T-cell (primary cell): ENCODE results near the gene B2M. TPM values are rescaled to one million over a fixed set of nuclear protein-coding genes. Genes with fewer than 3 reads are reported as not detected.
"Not testable (repeated sequence)": the region's sequence is repeated elsewhere in the genome, so short reads cannot be mapped to it uniquely, and the experiment has no call there.

Source experiments
- ATAC-seq, 4 experiments: fragments of 200-7000 bp in 3 of 4; fragments of 150-1000 bp in 1 of 4; cut with Tn5 transposase; replicated peaks in 1 of 4; 1 replicate in 3 of 4; 2 replicates in 1 of 4; pipeline ENCODE4 v1.10.0; 2021; ENCODE audit warnings: moderate library complexity in 3 of 4, mild to moderate bottlenecking in 2 of 4, moderate number of reproducible peaks in 1 of 4
- CTCF ChIA-PET, 2 donors: fragments of 300-600 bp; sonication (Branson Sonifier 250); formaldehyde crosslinking; loops; one replicate each; lab custom pipeline; 2022; ENCODE audit warnings: antibody characterized with exemption in 2 of 2; lab: Charles Lee
- POLR2A ChIA-PET, 2 donors: fragments of 300-600 bp; sonication (Branson Sonifier 250); formaldehyde crosslinking; loops; one replicate each; lab custom pipeline; 2022; ENCODE audit warnings: antibody characterized with exemption in 2 of 2; lab: Charles Lee
- DNase-seq, 35 experiments: peaks; one replicate each; pipeline versions ENCODE4 v3.0.0 to v3.0.0-alpha.2; 2013 to 2023
- H3K27ac ChIP-seq: one replicate; pipeline ENCODE4 v1.5.1; 2013; ENCODE audit warnings: low read length
- H3K27me3 ChIP-seq, 2 experiments: replicated peaks in 1 of 2; 1 replicate in 1 of 2; 2 replicates in 1 of 2; pipeline versions ENCODE4 v1.6.1 to v1.7.0; 2013; ENCODE audit warnings: low read length in 1 of 2, mixed read lengths in 1 of 2; ENCODE audit not compliant: control insufficient read depth in 2 of 2, insufficient read depth in 2 of 2; ENCODE audit errors: extremely low read depth in 1 of 2
- H3K36me3 ChIP-seq, 2 donors: 1 replicate in 1 of 2; 2 replicates in 1 of 2; pipeline versions ENCODE4 v1.6.1 to v1.7.0; 2013; ENCODE audit warnings: low read length in 1 of 2; ENCODE audit not compliant: control insufficient read depth in 2 of 2, insufficient read depth in 1 of 2; ENCODE audit errors: extremely low read depth in 1 of 2
- H3K4me1 ChIP-seq, 2 experiments: 1 replicate in 1 of 2; 2 replicates in 1 of 2; pipeline versions ENCODE4 v1.6.1 to v1.7.0; 2013; ENCODE audit warnings: low read length in 2 of 2, mixed read lengths in 1 of 2; ENCODE audit not compliant: insufficient read depth in 2 of 2, control insufficient read depth in 1 of 2; ENCODE audit errors: extremely low read depth in 1 of 2
- H3K4me3 ChIP-seq, 2 donors: 1 replicate in 1 of 2; 2 replicates in 1 of 2; pipeline versions ENCODE4 v1.5.1 to v1.7.0; 2013; ENCODE audit warnings: mild to moderate bottlenecking in 2 of 2, low read length in 1 of 2, moderate library complexity in 1 of 2; ENCODE audit not compliant: control insufficient read depth in 1 of 2; ENCODE audit errors: extremely low read depth in 1 of 2
- H3K9me3 ChIP-seq: 2 replicates; pipeline ENCODE4 v1.7.0; 2013
- H3K27ac Mint-ChIP-seq, 2 donors: one replicate each; pipeline ENCODE4 v1.8.0; 2020 to 2021; ENCODE audit warnings: mild to moderate bottlenecking in 2 of 2, mixed read lengths in 2 of 2
- H3K27me3 Mint-ChIP-seq, 2 donors: one replicate each; pipeline ENCODE4 v1.8.0; 2021 to 2022; ENCODE audit warnings: mixed read lengths in 2 of 2
- H3K36me3 Mint-ChIP-seq: one replicate; pipeline ENCODE4 v1.8.0; 2021; ENCODE audit warnings: mixed read lengths
- H3K4me1 Mint-ChIP-seq, 3 donors: one replicate each; pipeline ENCODE4 v1.8.0; 2020 to 2022; ENCODE audit warnings: mixed read lengths in 3 of 3, mild to moderate bottlenecking in 1 of 3
- H3K4me3 Mint-ChIP-seq, 3 donors: one replicate each; pipeline ENCODE4 v1.8.0; 2020 to 2022; ENCODE audit warnings: mild to moderate bottlenecking in 3 of 3, mixed read lengths in 3 of 3, moderate library complexity in 3 of 3
- H3K9me3 Mint-ChIP-seq, 3 donors: one replicate each; pipeline ENCODE4 v1.8.0; 2020 to 2022; ENCODE audit warnings: mixed read lengths in 3 of 3
- WGBS: methylation state at CpG from one replicate; pipeline ENCODE4 v1.1.5; 2013; ENCODE audit warnings: missing lambda C conversion rate; ENCODE audit not compliant: insufficient coverage; 5-methylcytosine and 5-hydroxymethylcytosine counted together
- total RNA-seq, 35 experiments: library from RNA in 6 of 35; stranded (reverse) in 6 of 35; fragments of 120-200 nt in 1 of 35; gene quantifications; one replicate each; pipeline versions ENCODE4 v1.2.1 to v1.2.4 and lab custom pipeline; 2013 to 2026

The B2M gene
- total RNA-seq, 5 donors from 2014 or later (not counting 1 experiment from before 2014, with no cell fraction given) = 5,457 to 6,662 (median 6,121) TPM

DNA sequence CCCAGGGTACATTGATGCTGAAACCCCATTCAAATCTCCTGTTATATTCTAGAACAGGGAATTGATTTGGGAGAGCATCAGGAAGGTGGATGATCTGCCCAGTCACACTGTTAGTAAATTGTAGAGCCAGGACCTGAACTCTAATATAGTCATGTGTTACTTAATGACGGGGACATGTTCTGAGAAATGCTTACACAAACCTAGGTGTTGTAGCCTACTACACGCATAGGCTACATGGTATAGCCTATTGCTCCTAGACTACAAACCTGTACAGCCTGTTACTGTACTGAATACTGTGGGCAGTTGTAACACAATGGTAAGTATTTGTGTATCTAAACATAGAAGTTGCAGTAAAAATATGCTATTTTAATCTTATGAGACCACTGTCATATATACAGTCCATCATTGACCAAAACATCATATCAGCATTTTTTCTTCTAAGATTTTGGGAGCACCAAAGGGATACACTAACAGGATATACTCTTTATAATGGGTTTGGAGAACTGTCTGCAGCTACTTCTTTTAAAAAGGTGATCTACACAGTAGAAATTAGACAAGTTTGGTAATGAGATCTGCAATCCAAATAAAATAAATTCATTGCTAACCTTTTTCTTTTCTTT lies 5.8 kb downstream of the B2M start:
- CTCF ChIA-PET = interaction anchor here (0.6 to 10.2 kb wide), 6 partner anchors 9 to 131 kb away, joined by 3 to 160 read pairs (median 4); partner anchors contain the start of genes SPG11 (in 1 of the 2) and TRIM69 (in 1 of the 2)
- Histone ChIP-seq H3K9me3 (no peaks in the 10 kb centered on the region), H3K4me3 (peak overlapping the region in 1 of 2 donors; percentile 89), H3K36me3 (peaks cover 4 to 71% of the 10 kb centered on the region in 2 donors), H3K27ac (peak overlapping the region; percentile 99), H3K27me3 (no peaks in the 10 kb centered on the region), H3K4me1 (peaks cover 62 to 68% of the 10 kb centered on the region in 2 experiments)
- Mint-ChIP-seq H3K9me3 (no peaks in the 10 kb centered on the region), H3K36me3 (peaks cover 72% of the 10 kb centered on the region), H3K27me3 (no peaks in the 10 kb centered on the region), H3K4me3 (peak overlapping the region; percentile 95 to 100 (median 98)), H3K27ac (peak overlapping the region; percentile 93 to 94), H3K4me1 (peaks cover 72 to 94% (median 75%) of the 10 kb centered on the region in 3 donors)
- DNase-seq (peak in 1 of 35 experiments; percentile 28), ATAC-seq (no peak)
- POLR2A ChIA-PET = interaction anchor here (0.6 to 10.2 kb wide), 6 partner anchors 12 to 53 kb away, joined by 3 to 289 read pairs (median 43); partner anchors contain the start of genes SPG11 (in 1 of the 2) and TRIM69 (in 1 of the 2)
- 0% methylated on average over 1 of the region's 2 CpGs for WGBS

DNA sequence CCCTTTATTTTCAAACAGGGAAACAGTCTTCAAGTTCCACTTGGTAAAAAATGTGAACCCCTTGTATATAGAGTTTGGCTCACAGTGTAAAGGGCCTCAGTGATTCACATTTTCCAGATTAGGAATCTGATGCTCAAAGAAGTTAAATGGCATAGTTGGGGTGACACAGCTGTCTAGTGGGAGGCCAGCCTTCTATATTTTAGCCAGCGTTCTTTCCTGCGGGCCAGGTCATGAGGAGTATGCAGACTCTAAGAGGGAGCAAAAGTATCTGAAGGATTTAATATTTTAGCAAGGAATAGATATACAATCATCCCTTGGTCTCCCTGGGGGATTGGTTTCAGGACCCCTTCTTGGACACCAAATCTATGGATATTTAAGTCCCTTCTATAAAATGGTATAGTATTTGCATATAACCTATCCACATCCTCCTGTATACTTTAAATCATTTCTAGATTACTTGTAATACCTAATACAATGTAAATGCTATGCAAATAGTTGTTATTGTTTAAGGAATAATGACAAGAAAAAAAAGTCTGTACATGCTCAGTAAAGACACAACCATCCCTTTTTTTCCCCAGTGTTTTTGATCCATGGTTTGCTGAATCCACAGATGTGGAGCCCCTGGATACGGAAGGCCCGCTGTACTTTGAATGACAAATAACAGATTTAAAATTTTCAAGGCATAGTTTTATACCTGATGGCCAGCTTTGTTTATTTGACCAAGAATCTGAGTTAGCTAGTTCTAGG lies 7.0 kb downstream of the B2M start:
- Mint-ChIP-seq H3K4me3 (peak overlapping the region; percentile 18 to 100 (median 32)), H3K27ac (peak overlapping the region; percentile 72 to 85), H3K4me1 (peaks cover 80 to 92% (median 82%) of the 10 kb centered on the region in 3 donors), H3K27me3 (no peaks in the 10 kb centered on the region), H3K36me3 (peaks cover 60% of the 10 kb centered on the region), H3K9me3 (no peaks in the 10 kb centered on the region)
- H3K27me3 ChIP-seq = no peaks in the 10 kb centered on the region
- DNase-seq (peak in 1 of 35 experiments; percentile 21), ATAC-seq (no peak)
- no CpG with 5 or more reads among the region's 4 CpGs for WGBS
- POLR2A ChIA-PET = interaction anchor here (0.5 to 10.2 kb wide), 8 partner anchors 11 to 54 kb away, joined by 3 to 289 read pairs (median 20); partner anchors contain the start of genes TRIM69 (in 2 of the 2) and SPG11 (in 1 of the 2)
- H3K4me1 ChIP-seq = peaks cover 63 to 78% of the 10 kb centered on the region in 2 experiments
- no peak overlapping the region for H3K4me3 ChIP-seq
- H3K27ac ChIP-seq = peak overlapping the region; percentile 99
- no peaks in the 10 kb centered on the region for H3K9me3 ChIP-seq
- H3K36me3 ChIP-seq = peaks cover 2 to 59% of the 10 kb centered on the region in 2 donors
- CTCF ChIA-PET = interaction anchor here (0.7 to 10.2 kb wide), 6 partner anchors 11 to 53 kb away, joined by 3 to 160 read pairs (median 6); partner anchors contain the start of genes SPG11 (in 1 of the 2) and TRIM69 (in 1 of the 2)

DNA sequence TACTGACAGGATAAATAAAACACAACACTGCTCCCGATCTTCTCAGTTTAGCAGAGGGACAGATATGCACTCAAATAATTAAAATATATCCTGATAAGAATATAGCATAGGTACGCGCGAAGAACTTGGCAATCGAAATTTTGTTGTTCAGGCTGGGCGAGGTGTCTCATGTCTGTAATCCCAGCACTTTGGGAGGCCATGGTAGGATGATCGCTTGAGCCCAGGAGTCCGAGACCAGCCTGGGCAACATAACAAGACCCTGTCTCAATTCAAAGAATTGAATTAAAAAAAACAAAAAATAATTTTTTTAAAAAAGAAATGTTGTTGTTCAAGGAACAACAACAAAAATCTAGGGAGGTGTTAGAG lies 7.6 kb downstream of the B2M start:
- no peaks in the 10 kb centered on the region for H3K27me3 Mint-ChIP-seq
- peaks cover 2 to 54% of the 10 kb centered on the region in 2 donors for H3K36me3 ChIP-seq
- DNase-seq = no peak

DNA sequence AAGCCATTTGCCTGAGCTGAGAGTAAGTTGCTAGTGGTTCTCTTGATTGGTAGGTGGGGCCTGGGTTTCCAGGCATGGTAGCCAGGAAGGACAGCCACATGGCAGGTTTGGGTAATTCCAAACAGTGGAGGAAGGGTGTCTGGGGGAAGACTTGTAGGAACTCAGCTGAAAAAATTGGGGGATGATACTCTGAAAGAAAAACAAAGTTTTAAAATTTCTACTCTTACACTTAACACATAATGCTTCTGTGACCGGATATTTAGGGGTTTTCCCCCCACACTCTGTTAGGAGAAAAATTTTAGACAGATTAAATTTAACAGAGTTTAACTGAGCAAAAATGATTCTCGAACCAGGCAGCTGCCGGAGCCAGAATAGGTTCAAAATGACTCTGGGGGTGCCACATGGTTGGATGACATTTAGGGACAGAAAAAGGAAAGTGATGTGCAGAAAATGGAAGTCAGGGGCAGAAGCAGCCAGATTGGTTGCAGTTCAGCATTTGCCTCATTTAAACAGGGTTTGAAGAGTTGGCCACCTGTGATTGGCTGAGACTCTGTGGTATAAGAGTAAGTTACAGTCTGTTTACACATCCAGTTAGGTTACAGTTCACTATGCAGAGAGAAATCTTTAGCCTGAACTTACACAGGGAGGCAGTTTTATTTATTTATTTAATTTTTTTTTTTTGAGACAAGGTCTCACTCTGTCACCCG lies 8.1 kb downstream of the B2M start:
- POLR2A ChIA-PET = interaction anchor here (0.5 to 10.2 kb wide), 7 partner anchors 9 to 55 kb away, joined by 3 to 289 read pairs (median 10); partner anchors contain the start of genes SPG11 (in 1 of the 2) and TRIM69 (in 1 of the 2)
- Histone ChIP-seq H3K4me1 (peaks cover 61 to 85% of the 10 kb centered on the region in 2 experiments), H3K36me3 (peaks cover 2 to 48% of the 10 kb centered on the region in 2 donors), H3K9me3 (no peaks in the 10 kb centered on the region), H3K27ac (peak overlapping the region; percentile 99), H3K4me3 (no peak overlapping the region), H3K27me3 (no peaks in the 10 kb centered on the region)
- H3K9me3 Mint-ChIP-seq = no peaks in the 10 kb centered on the region
- peak overlapping the region; percentile 61 to 100 (median 67) for H3K4me3 Mint-ChIP-seq
- H3K4me1 Mint-ChIP-seq = peaks cover 90 to 93% (median 92%) of the 10 kb centered on the region in 3 donors
- CTCF ChIA-PET = interaction anchor here (0.7 to 10.2 kb wide), 8 partner anchors 9 to 56 kb away, joined by 3 to 160 read pairs (median 7); partner anchors contain the start of genes SPG11 (in 1 of the 2) and TRIM69 (in 1 of the 2)
- peaks cover 51% of the 10 kb centered on the region for H3K36me3 Mint-ChIP-seq
- 11% methylated on average over 3 of the region's 4 CpGs for WGBS
- DNase-seq = peak in 30 of 35 experiments; percentile 34 to 81 (median 50)
- H3K27ac Mint-ChIP-seq = peak overlapping the region; percentile 94 to 97
- no peaks in the 10 kb centered on the region for H3K27me3 Mint-ChIP-seq
- peak; percentile 48 to 63 (median 60) for ATAC-seq

More for the DNA sequence above, 7.6 kb downstream of the B2M start:
- H3K27ac Mint-ChIP-seq = peak overlapping the region; percentile 94 to 97
- WGBS = no CpG with 5 or more reads among the region's 8 CpGs
- H3K27me3 ChIP-seq = no peaks in the 10 kb centered on the region
- peak overlapping the region; percentile 99 for H3K27ac ChIP-seq
- POLR2A ChIA-PET = interaction anchor here (0.5 to 10.2 kb wide), 6 partner anchors 10 to 55 kb away, joined by 3 to 289 read pairs (median 12); partner anchors contain the start of genes SPG11 (in 1 of the 2) and TRIM69 (in 1 of the 2)
- H3K4me3 ChIP-seq = no peak overlapping the region
- peaks cover 84 to 92% (median 87%) of the 10 kb centered on the region in 3 donors for H3K4me1 Mint-ChIP-seq
- no peaks in the 10 kb centered on the region for H3K9me3 Mint-ChIP-seq
- peak in 1 of 4 experiments; percentile 4 for ATAC-seq
- H3K4me3 Mint-ChIP-seq = peak overlapping the region; percentile 61 to 100 (median 67)
- CTCF ChIA-PET = interaction anchor here (0.7 to 10.2 kb wide), 6 partner anchors 10 to 54 kb away, joined by 3 to 160 read pairs (median 6); partner anchors contain the start of genes SPG11 (in 1 of the 2) and TRIM69 (in 1 of the 2)
- peaks cover 61 to 83% of the 10 kb centered on the region in 2 experiments for H3K4me1 ChIP-seq
- H3K36me3 Mint-ChIP-seq = peaks cover 55% of the 10 kb centered on the region
- no peaks in the 10 kb centered on the region for H3K9me3 ChIP-seq

DNA sequence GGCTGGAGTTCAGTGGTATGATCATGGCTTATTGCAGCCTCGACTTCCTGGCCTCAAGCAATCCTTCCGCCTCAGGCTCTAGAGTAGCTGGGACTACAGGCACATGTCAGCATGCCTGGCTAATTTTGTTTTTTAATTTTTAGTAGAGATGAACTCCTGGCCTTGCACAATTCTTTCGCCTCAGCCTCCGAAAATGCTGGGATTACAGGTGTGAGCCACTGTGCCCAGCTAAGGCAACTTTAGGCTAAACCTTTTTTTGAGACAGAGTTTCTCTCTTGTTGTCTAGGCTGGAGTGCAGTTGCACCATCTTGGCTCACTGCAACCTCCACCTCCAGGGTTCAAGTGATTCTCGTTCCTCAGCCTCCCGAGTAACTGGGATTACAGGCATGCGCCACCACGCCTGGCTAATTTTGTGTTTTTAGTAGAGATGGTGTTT lies 8.7 kb downstream of the B2M start:
- POLR2A ChIA-PET = interaction anchor here (1.2 to 10.2 kb wide), 3 partner anchors 9 to 16 kb away, joined by 4 to 289 read pairs (median 27); partner anchors contain the start of gene TRIM69 (in 1 of the 2)
- H3K4me3 ChIP-seq, H3K9me3 Mint-ChIP-seq, H3K27me3 ChIP-seq, H3K9me3 ChIP-seq, H3K27me3 Mint-ChIP-seq: not testable (repeated sequence)
- Mint-ChIP-seq H3K4me3 (peak overlapping the region in 2 of 3 donors; percentile 13 to 100), H3K4me1 (peaks cover 92 to 94% (median 92%) of the 10 kb centered on the region in 3 donors), H3K27ac (peak overlapping the region; percentile 87 to 94), H3K36me3 (peaks cover 46% of the 10 kb centered on the region)
- peak in 1 of 35 experiments; percentile 40 for DNase-seq
- CTCF ChIA-PET = interaction anchor here in 1 of 2 donors (1.5 to 1.7 kb wide), 3 partner anchors 9 to 57 kb away, joined by 4 to 9 read pairs (median 7); partner anchors contain the start of gene SPG11
- Histone ChIP-seq H3K4me1 (peaks cover 61 to 88% of the 10 kb centered on the region in 2 experiments), H3K36me3 (peaks cover 2 to 42% of the 10 kb centered on the region in 2 donors), H3K27ac (peak overlapping the region; percentile 99)
- 40% methylated on average over 4 of the region's 8 CpGs for WGBS
- peak in 3 of 4 experiments; percentile 1 for ATAC-seq
